Osteoblast (primary cell): ENCODE data around the gene ILKAP. TPM values are rescaled to one million over a fixed set of nuclear protein-coding genes. Genes with fewer than 3 reads are reported as not detected.
"Not testable (repeated sequence)": the region's sequence is repeated elsewhere in the genome, so short reads cannot be mapped to it uniquely, and the experiment has no call there.

ENCODE experiments used
- DNase-seq: peaks from one replicate; pipeline ENCODE4 v3.0.0; 2011; ENCODE audit warnings: low spot score, mixed read lengths; ENCODE audit not compliant: insufficient read length; ENCODE audit errors: missing footprints
- H2AFZ ChIP-seq: 2 replicates; pipeline ENCODE4 v1.6.0; 2011; ENCODE audit warnings: mild to moderate bottlenecking, low read length
- H3K27ac ChIP-seq: 2 replicates; pipeline ENCODE4 v1.5.1; 2011; ENCODE audit warnings: mild to moderate bottlenecking, low read depth, low read length, moderate library complexity
- H3K27me3 ChIP-seq: 2 replicates; pipeline ENCODE4 v1.6.0; 2012; ENCODE audit warnings: mild to moderate bottlenecking, control low read depth, inconsistent platforms, low read length, moderate library complexity; ENCODE audit not compliant: insufficient read depth
- H3K36me3 ChIP-seq: 2 replicates; pipeline ENCODE4 v1.5.1; 2011; ENCODE audit warnings: mild to moderate bottlenecking, low read length, control low read depth, moderate library complexity; ENCODE audit not compliant: insufficient read depth
- H3K4me1 ChIP-seq: 2 replicates; pipeline ENCODE4 v1.5.1; 2011; ENCODE audit warnings: mild to moderate bottlenecking, low read length, control low read depth, moderate library complexity; ENCODE audit not compliant: insufficient read depth
- H3K4me2 ChIP-seq: 2 replicates; pipeline ENCODE4 v1.6.0; 2011; ENCODE audit warnings: mild to moderate bottlenecking, low read length; ENCODE audit not compliant: insufficient read depth
- H3K4me3 ChIP-seq: fragments of 200-600 bp; sonication (generic); 3 replicates; pipeline ENCODE4 v1.5.1; 2012; ENCODE audit warnings: mild to moderate bottlenecking, low read length, inconsistent platforms; ENCODE audit not compliant: insufficient read depth
- H3K79me2 ChIP-seq: 2 replicates; pipeline ENCODE4 v1.6.0; 2012; ENCODE audit warnings: mild to moderate bottlenecking, low read length, control low read depth, inconsistent platforms; ENCODE audit not compliant: insufficient read depth
- H3K9me3 ChIP-seq: 2 replicates; pipeline ENCODE4 v1.5.1; 2011; ENCODE audit warnings: low read depth, low read length, control low read depth
- H4K20me1 ChIP-seq: 2 replicates; pipeline ENCODE4 v1.6.0; 2012; ENCODE audit warnings: mild to moderate bottlenecking, low read length, control low read depth; ENCODE audit not compliant: insufficient read depth
- total RNA-seq: library from RNA; depleted of rRNA; stranded (reverse); fragments of >200 nt; gene quantifications from 2 replicates; pipeline ENCODE4 v1.2.3, GENCODE V29; 2012
- TF ChIP-seq, protein P1 (sequence below): IDR thresholded peaks from 2 replicates; pipeline ENCODE4 v1.5.1; 2011; ENCODE audit warnings: mild to moderate bottlenecking, low read depth, low read length, moderate library complexity; ENCODE audit errors: extremely low read depth

Gene ILKAP
- total RNA-seq, 1 donor, result 24.2 TPM

DNA sequence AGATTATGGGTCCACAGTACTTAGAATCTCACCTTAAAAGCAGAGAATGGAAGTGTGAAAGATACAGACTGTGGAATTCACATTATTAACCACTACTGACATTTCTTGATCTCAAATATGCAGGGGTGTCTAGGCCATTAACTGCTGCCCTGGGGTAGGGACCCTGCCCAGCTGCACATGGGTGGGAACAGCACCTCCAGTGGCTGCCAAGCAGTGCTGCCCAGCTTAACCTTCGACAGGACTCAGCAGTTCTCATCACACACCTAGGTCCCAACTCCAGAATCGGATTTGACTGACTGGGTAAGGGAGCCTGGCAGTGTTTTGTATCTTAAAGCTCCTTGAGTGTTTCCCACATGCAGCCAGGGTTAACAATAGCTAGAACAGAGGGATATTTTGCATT lies 29.8 kb downstream of the ILKAP start:
- peaks cover 22% of the 10 kb centered on the region for H3K4me1 ChIP-seq
- no peaks in the 10 kb centered on the region for H3K27me3 ChIP-seq
- H2AFZ ChIP-seq, result no peak overlapping the region
- no peaks in the 10 kb centered on the region for H3K79me2 ChIP-seq
- peaks cover 3% of the 10 kb centered on the region for H4K20me1 ChIP-seq
- H3K4me3 ChIP-seq, result no peak overlapping the region
- DNase-seq, result no peak
- H3K27ac ChIP-seq, result no peak overlapping the region
- TF ChIP-seq, protein P1, sequence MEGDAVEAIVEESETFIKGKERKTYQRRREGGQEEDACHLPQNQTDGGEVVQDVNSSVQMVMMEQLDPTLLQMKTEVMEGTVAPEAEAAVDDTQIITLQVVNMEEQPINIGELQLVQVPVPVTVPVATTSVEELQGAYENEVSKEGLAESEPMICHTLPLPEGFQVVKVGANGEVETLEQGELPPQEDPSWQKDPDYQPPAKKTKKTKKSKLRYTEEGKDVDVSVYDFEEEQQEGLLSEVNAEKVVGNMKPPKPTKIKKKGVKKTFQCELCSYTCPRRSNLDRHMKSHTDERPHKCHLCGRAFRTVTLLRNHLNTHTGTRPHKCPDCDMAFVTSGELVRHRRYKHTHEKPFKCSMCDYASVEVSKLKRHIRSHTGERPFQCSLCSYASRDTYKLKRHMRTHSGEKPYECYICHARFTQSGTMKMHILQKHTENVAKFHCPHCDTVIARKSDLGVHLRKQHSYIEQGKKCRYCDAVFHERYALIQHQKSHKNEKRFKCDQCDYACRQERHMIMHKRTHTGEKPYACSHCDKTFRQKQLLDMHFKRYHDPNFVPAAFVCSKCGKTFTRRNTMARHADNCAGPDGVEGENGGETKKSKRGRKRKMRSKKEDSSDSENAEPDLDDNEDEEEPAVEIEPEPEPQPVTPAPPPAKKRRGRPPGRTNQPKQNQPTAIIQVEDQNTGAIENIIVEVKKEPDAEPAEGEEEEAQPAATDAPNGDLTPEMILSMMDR, result peak; percentile 29
- H3K9me3 ChIP-seq, result no peaks in the 10 kb centered on the region
- H3K4me2 ChIP-seq, result no peak overlapping the region
- peaks cover 67% of the 10 kb centered on the region for H3K36me3 ChIP-seq

DNA sequence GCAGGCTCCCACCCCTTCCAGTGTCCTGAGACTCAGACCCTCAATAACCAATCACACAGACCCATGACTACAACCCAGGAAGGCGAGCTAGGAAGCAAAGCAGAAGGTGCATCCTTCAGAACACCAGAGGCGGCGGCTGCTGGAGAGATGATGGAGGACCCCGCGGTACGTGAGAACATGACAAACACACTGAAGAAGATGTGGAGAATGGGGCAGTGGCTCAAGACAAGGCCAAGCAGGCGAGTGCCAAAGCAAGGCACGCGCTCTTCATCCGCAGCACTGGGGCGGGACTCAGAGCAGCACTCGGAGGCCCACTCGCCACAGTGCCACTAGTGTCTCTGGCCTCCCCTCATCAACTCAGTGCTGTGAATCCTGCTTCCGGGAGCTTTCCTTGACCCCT lies 31.1 kb downstream of the ILKAP start:
- Histone ChIP-seq H3K79me2 (no peaks in the 10 kb centered on the region), H3K4me2 (no peak overlapping the region), H2AFZ (no peak overlapping the region), H3K36me3 (peaks cover 54% of the 10 kb centered on the region), H3K27ac (no peak overlapping the region), H3K27me3 (no peaks in the 10 kb centered on the region), H4K20me1 (peaks cover 3% of the 10 kb centered on the region), H3K4me3 (no peak overlapping the region), H3K4me1 (peaks cover 32% of the 10 kb centered on the region), H3K9me3 (no peaks in the 10 kb centered on the region)
- TF ChIP-seq, protein P1, result no peak
- no peak for DNase-seq

DNA sequence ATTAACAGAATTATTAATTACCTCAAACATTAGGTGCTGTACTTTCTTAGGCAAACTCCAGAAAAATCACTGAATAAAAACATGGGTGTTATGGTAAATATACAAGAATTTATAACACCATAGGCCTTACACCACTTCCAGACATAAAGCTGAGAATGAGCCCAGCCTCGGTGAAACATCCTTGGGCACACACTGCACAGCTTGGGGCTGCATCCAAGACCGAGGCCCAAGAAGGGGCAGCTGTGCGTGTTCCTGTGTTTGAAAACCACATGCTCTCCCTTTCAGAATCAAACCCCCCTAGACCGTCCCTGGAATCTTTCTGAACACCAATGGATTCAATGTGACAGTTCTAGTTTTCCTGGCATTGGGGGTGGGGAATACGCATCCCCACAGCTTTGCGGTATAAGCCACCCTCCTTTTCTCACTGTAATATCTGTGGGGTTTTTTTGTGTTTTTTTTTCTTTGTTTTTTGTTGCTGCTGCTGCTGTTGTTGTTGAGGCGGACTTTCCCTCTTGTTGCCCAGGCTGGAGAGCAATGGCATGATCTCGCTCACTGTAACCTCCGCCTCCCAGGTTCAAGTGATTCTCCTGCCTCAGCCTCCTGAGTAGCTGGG lies 31.8 kb downstream of the ILKAP start:
- peak overlapping the region; percentile 38 for H3K27ac ChIP-seq

DNA sequence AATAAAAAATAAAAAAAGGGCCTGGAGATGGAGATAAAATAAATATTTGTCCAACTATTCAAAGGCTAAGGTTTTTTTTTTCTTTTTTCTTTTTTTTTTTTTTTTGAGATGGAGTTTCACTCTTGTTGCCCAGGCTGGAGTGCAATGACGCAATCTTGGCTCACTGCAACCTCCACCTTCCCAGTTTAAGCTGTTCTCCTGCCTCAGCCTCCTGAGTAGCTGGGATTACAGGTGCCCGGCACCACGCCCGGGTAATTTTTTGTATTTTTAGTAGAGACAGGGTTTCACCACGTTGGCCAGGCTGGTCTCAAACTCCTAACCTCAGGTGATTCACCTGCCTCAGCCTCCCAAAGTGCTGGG lies 32.4 kb downstream of the ILKAP start:
- not testable (repeated sequence) for DNase-seq, H4K20me1 ChIP-seq, H3K79me2 ChIP-seq, H2AFZ ChIP-seq, H3K27me3 ChIP-seq, H3K9me3 ChIP-seq, H3K4me3 ChIP-seq, H3K4me2 ChIP-seq
- H3K36me3 ChIP-seq, result peaks cover 45% of the 10 kb centered on the region
- peak overlapping the region; percentile 100 for H3K27ac ChIP-seq
- peaks cover 32% of the 10 kb centered on the region for H3K4me1 ChIP-seq

More for the DNA sequence above, 31.8 kb downstream of the ILKAP start:
- Histone ChIP-seq H3K79me2 (no peaks in the 10 kb centered on the region), H3K9me3 (no peaks in the 10 kb centered on the region), H3K4me1 (peaks cover 32% of the 10 kb centered on the region), H3K36me3 (peaks cover 48% of the 10 kb centered on the region), H3K4me2 (no peak overlapping the region), H2AFZ (no peak overlapping the region), H3K27me3 (no peaks in the 10 kb centered on the region), H3K4me3 (no peak overlapping the region), H4K20me1 (peaks cover 3% of the 10 kb centered on the region)
- TF ChIP-seq, protein P1, result no peak
- no peak for DNase-seq
